Memory B cell (primary cell): ENCODE measurements around the gene KRT222.
A peak's percentile ranks its signal among the peaks of the same experiment; 100 is the strongest.

Source experiments
- ATAC-seq: fragments of 150-1000 bp; cut with Tn5 transposase; 2 replicates; pipeline ENCODE4 v1.10.0; 2021; ENCODE audit warnings: low read depth, mild to moderate bottlenecking, moderate library complexity
- DNase-seq, 2 donors: peaks; one replicate each; pipeline ENCODE4 v3.0.0; 2022; ENCODE audit warnings: low spot score in 2 of 2
- H3K27ac Mint-ChIP-seq: one replicate; pipeline ENCODE4 v1.8.0; 2022; ENCODE audit warnings: mild to moderate bottlenecking, moderate library complexity, mixed read lengths
- H3K27me3 Mint-ChIP-seq: one replicate; pipeline ENCODE4 v1.8.0; 2022; ENCODE audit warnings: mixed read lengths
- H3K36me3 Mint-ChIP-seq: one replicate; pipeline ENCODE4 v1.8.0; 2022; ENCODE audit warnings: mild to moderate bottlenecking, mixed read lengths
- H3K4me1 Mint-ChIP-seq: one replicate; pipeline ENCODE4 v1.8.0; 2022; ENCODE audit warnings: mixed read lengths
- H3K4me3 Mint-ChIP-seq: one replicate; pipeline ENCODE4 v1.8.0; 2022; ENCODE audit warnings: mild to moderate bottlenecking, moderate library complexity, mixed read lengths
- H3K9me3 Mint-ChIP-seq: one replicate; pipeline ENCODE4 v1.8.0; 2022; ENCODE audit warnings: mixed read lengths

KRT222 gene

GRCh38 chr17:40615841-40616476 lies 49.0 kb downstream of the KRT222 start:
- ATAC-seq (no peak), DNase-seq (no peak)
- H3K36me3 Mint-ChIP-seq: no peaks in the 10 kb centered on the region
- peak overlapping the region; percentile 94 for H3K27ac Mint-ChIP-seq
- no peaks in the 10 kb centered on the region for H3K27me3 Mint-ChIP-seq
- H3K4me1 Mint-ChIP-seq: peaks cover 28% of the 10 kb centered on the region
- no peaks in the 10 kb centered on the region for H3K9me3 Mint-ChIP-seq
- peak overlapping the region; percentile 51 for H3K4me3 Mint-ChIP-seq

GRCh38 chr17:40615068-40615840 lies 49.7 kb downstream of the KRT222 start:
- Mint-ChIP-seq H3K36me3 (no peaks in the 10 kb centered on the region), H3K27me3 (no peaks in the 10 kb centered on the region), H3K9me3 (no peaks in the 10 kb centered on the region), H3K4me1 (peaks cover 31% of the 10 kb centered on the region), H3K4me3 (peak overlapping the region; percentile 51), H3K27ac (peak overlapping the region; percentile 94)
- DNase-seq (peak; percentile 66 to 78), ATAC-seq (peak; percentile 84)

GRCh38 chr17:40614431-40615067 lies 50.4 kb downstream of the KRT222 start:
- Mint-ChIP-seq H3K36me3 (no peaks in the 10 kb centered on the region), H3K9me3 (no peaks in the 10 kb centered on the region), H3K4me1 (peaks cover 30% of the 10 kb centered on the region), H3K27ac (peak overlapping the region; percentile 94), H3K27me3 (no peaks in the 10 kb centered on the region), H3K4me3 (peak overlapping the region; percentile 34)
- DNase-seq: no peak
- ATAC-seq: no peak

- no peaks in the 10 kb centered on the region for H3K9me3 Mint-ChIP-seq
- peaks cover 30% of the 10 kb centered on the region for H3K4me1 Mint-ChIP-seq
- H3K4me3 Mint-ChIP-seq: no peak overlapping the region
- DNase-seq: no peak
- ATAC-seq: no peak
- no peaks in the 10 kb centered on the region for H3K36me3 Mint-ChIP-seq
- no peaks in the 10 kb centered on the region for H3K27me3 Mint-ChIP-seq
- H3K27ac Mint-ChIP-seq: peak overlapping the region; percentile 94
Measured at GRCh38 chr17:40613467-40614154, 51.4 kb downstream of the KRT222 start.

GRCh38 chr17:40612599-40613244 lies 52.3 kb downstream of the KRT222 start:
- no peaks in the 10 kb centered on the region for H3K9me3 Mint-ChIP-seq
- H3K4me1 Mint-ChIP-seq: peaks cover 34% of the 10 kb centered on the region
- DNase-seq (no peak), ATAC-seq (no peak)
- H3K27ac Mint-ChIP-seq: peak overlapping the region; percentile 94
- no peaks in the 10 kb centered on the region for H3K36me3 Mint-ChIP-seq
- no peak overlapping the region for H3K4me3 Mint-ChIP-seq
- no peaks in the 10 kb centered on the region for H3K27me3 Mint-ChIP-seq

- no peak for DNase-seq
- Mint-ChIP-seq H3K4me3 (no peak overlapping the region), H3K27ac (peak overlapping the region; percentile 80), H3K36me3 (no peaks in the 10 kb centered on the region), H3K4me1 (peaks cover 36% of the 10 kb centered on the region), H3K9me3 (no peaks in the 10 kb centered on the region), H3K27me3 (no peaks in the 10 kb centered on the region)
- no peak for ATAC-seq
Measured at GRCh38 chr17:40611840-40612474, 53.0 kb downstream of the KRT222 start.

- ATAC-seq (no peak), DNase-seq (no peak)
- no peaks in the 10 kb centered on the region for H3K27me3 Mint-ChIP-seq
- H3K36me3 Mint-ChIP-seq: no peaks in the 10 kb centered on the region
- H3K9me3 Mint-ChIP-seq: no peaks in the 10 kb centered on the region
- H3K27ac Mint-ChIP-seq: peak overlapping the region; percentile 80
- H3K4me3 Mint-ChIP-seq: no peak overlapping the region
- H3K4me1 Mint-ChIP-seq: peaks cover 25% of the 10 kb centered on the region
Measured at GRCh38 chr17:40610359-40610758, 54.6 kb downstream of the KRT222 start.

- Mint-ChIP-seq H3K27me3 (no peaks in the 10 kb centered on the region), H3K9me3 (no peaks in the 10 kb centered on the region), H3K4me1 (peaks cover 18% of the 10 kb centered on the region), H3K36me3 (no peaks in the 10 kb centered on the region), H3K4me3 (no peak overlapping the region), H3K27ac (peak overlapping the region; percentile 80)
- ATAC-seq (peak; percentile 63), DNase-seq (no peak)
Measured at GRCh38 chr17:40608061-40608581, 56.9 kb downstream of the KRT222 start.

GRCh38 chr17:40607641-40608040 lies 57.3 kb downstream of the KRT222 start:
- H3K36me3 Mint-ChIP-seq: no peaks in the 10 kb centered on the region
- no peak overlapping the region for H3K4me3 Mint-ChIP-seq
- DNase-seq (no peak), ATAC-seq (no peak)
- no peaks in the 10 kb centered on the region for H3K9me3 Mint-ChIP-seq
- peaks cover 20% of the 10 kb centered on the region for H3K4me1 Mint-ChIP-seq
- H3K27ac Mint-ChIP-seq: no peak overlapping the region
- no peaks in the 10 kb centered on the region for H3K27me3 Mint-ChIP-seq

- DNase-seq (no peak), ATAC-seq (no peak)
- Mint-ChIP-seq H3K27ac (no peak overlapping the region), H3K4me3 (no peak overlapping the region), H3K36me3 (no peaks in the 10 kb centered on the region), H3K4me1 (peaks cover 19% of the 10 kb centered on the region), H3K9me3 (no peaks in the 10 kb centered on the region), H3K27me3 (no peaks in the 10 kb centered on the region)
Measured at GRCh38 chr17:40606548-40607353, 58.2 kb downstream of the KRT222 start.

- ATAC-seq (no peak), DNase-seq (no peak)
- Mint-ChIP-seq H3K27ac (no peak overlapping the region), H3K4me3 (no peak overlapping the region), H3K4me1 (peaks cover 22% of the 10 kb centered on the region), H3K9me3 (no peaks in the 10 kb centered on the region), H3K36me3 (no peaks in the 10 kb centered on the region), H3K27me3 (no peaks in the 10 kb centered on the region)
Measured at GRCh38 chr17:40605306-40605705, 59.7 kb downstream of the KRT222 start.
